NCI-H187 (cell line): Measurements from ENCODE around the gene CCDC93.

ENCODE experiments used
- DNase-seq, 2 experiments: peaks; one replicate each; lab custom pipeline; 2025; lab: John Stamatoyannopoulos, UW

CCDC93 gene, protein sequence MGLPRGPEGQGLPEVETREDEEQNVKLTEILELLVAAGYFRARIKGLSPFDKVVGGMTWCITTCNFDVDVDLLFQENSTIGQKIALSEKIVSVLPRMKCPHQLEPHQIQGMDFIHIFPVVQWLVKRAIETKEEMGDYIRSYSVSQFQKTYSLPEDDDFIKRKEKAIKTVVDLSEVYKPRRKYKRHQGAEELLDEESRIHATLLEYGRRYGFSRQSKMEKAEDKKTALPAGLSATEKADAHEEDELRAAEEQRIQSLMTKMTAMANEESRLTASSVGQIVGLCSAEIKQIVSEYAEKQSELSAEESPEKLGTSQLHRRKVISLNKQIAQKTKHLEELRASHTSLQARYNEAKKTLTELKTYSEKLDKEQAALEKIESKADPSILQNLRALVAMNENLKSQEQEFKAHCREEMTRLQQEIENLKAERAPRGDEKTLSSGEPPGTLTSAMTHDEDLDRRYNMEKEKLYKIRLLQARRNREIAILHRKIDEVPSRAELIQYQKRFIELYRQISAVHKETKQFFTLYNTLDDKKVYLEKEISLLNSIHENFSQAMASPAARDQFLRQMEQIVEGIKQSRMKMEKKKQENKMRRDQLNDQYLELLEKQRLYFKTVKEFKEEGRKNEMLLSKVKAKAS

DNA sequence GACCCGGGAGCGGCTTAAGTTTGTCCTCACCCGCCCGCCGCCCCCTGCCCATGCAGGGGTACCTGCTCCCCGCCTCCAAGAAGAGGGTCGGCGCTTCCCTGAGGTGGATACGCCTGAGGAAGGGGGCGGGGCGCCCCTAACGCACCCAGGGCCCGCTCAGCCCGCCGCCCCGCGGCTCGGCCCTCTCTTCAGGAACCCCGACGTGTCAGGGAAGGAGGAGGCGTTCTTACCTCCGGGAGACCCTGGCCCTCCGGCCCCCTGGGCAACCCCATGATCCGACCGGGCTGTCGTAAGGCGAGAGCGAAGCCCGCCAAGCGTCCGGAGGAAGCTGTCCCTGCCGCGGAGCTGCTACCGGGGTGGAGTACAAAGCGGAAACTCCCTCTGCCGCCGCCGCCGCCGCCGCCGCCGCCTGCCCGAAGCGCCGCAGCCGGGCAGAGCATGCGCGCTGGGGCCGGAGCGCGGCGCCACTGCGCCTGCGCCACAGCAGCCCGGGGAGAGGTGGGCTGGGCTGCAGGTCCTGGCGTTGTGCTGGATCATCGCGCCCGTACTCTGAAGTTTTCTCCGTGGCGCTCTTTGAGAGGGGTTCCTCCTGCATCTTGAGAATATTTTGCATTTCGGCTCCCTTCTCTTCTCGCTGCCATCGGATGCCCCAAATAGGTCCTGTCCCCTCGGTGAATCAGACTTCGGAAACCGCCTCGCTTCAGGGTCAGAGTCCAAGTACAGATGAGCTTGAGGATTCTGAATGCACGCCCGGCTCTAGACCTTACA is at the start of gene CCDC93:
Gene CCDC93, minus strand, starts transcription at position 347 of the 768 bp plus-strand sequence. Its CDS starts 75 bp downstream, at position 272.
- DNase-seq, result peak; percentile 36 to 56

DNA sequence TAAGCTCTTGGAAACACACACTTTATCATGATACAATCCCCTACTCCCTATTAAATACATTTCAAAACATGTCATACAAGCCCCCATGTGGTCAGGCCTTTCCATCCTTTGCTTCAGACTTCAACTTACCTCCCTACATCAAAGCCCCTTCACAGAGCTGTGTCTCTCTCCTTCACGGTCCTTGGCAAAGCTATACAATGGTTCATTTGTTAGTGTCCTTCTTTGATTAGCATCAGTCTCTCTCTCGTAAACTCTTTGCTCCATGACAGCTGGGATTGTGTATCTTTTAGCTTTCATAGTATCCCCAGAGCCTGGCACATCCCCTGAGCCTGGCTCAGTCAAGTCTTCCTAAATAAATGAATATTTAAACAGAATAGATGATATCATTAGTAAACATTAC is 48.8 kb upstream of the CCDC93 start:
- DNase-seq, result no peak

DNA sequence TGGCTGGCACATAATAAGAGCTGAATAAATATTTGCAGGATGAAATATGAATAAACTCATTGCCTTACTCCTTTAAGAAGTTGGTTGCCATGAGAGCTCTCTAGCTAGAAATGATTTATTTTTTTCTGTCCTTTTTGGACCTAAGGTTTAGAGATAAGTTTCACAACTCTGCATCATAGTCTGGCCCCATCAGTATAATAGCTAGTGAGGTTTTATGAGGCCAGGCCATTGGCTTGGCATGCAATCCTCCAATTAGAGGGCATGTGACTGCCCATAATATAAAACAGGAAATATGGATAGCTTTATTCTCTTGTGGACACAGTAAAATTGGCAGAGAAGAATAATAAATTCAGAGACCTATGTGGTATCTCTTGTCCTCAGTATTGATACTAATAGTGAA is 48.2 kb upstream of the CCDC93 start:
- DNase-seq, result no peak

DNA sequence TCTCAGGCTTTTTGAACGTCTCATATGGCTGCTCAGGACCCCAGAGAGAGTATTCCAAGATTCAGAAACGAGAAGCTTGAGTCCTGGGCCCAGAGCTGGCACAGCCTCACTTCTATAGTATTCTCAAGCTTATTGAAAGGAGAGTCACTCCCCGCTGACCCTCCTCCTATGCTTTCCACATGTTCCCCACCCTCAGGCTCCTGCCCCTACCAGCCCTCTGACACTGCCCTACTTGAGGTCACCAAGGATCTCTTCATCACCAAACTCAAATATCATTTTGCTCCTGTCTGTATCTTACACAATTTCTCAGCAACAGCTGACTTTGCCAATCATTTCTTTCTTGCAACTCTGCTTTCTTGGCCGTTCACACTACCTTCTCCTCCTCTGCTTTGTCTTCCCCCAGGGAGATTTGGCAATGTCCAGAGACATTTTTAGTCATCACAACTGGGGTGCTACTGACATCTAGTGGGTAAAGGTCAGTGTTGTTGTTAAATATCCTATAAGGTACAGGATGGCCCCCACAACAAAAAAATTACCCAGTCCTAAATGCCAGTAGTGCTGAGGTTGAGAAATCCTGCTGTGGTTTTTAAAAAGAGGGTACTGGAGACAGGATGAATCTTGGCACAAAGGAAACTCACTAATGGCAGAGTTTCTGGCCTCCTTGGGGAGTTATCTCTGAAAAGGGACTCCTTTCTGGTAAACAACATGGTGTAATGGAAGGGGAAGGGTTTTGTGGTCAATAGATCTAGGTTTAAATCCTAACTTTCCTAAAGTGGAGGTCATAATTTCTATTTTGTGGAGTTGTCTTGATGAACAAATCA is 47.5 kb upstream of the CCDC93 start:
- DNase-seq, result no peak

DNA sequence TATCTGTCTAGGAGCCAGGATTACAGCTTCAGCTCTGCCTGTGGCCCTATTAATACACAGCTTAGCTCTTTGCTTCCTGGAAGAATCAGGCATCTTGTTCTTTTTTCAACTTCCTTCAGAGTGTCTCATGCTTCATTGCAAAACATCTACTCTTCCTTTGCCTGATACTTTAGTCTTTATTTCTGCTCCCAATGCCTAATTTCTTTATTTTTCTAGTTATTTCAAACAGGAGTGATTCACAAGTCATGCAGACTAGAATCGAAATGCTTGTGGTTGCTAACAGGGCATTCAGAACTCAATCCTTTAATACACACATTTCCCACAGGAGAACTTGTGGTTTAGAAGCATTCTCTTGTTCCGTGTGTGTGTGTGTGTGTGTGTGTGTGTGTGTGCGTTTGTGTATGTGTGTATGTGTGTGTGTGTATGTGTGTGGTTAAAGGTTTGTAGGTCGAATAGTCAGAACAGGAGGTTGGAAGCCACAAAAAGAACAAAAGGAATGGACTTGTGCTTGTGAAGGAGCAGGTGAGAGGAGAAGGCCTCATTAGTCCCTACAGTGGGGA is 46.1 kb upstream of the CCDC93 start:
- DNase-seq, result no peak

DNA sequence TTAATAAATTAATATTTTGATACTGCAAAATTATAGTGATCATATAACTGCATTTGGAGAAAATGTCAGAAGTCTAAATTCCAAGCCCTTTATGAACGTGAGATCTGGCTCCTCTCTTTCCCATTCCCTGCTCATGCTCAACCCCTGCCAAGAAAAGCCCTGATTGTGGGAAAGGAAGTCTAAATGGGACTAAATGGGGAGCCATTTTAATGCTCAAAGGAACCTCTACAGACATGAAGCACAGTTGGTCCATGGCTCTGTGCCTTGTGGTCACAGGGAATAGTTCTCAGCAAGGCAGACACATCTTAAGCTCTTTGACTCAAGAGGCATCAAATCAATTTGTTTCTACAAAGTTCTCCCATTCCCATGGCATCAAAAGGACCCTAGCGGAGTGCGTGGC is 45.1 kb upstream of the CCDC93 start:
- DNase-seq, result no peak

DNA sequence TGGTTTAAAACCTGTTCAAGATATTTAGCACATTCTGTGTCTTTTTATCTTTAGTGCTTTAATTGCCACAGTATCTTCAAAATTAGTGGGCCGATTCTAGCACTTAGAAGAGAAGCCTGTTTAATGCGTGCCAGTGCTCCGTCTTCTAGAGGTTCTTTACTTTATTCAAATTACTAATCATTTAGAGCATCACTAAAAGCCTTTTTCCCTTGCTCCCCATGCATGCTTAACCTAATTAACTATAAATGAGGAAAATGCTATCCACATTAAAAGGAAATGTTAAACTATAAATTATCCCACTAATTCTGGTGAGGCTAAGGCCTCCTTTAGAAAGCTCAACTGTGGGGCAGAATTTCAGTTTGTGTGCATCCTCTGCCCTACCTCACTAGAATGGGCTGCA is 42.9 kb upstream of the CCDC93 start:
- DNase-seq, result no peak

DNA sequence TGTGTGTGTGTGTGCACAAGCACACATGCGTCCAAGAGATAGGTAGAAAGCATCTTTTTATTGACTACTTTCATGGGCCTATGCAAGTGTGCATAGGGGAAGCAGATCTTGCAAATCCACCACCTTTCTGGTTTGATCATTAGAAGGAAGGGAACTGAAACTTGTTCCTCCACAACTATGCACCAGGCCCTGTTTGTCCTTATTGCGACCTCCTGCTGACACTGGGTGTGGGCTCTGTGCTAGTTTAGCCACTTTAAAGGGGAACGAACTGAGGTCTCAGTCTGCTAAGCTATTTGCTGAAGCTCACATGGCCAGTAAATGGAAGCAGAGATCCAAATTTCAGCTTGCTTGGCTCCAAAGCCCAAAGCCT is 42.3 kb upstream of the CCDC93 start:
- no peak for DNase-seq

DNA sequence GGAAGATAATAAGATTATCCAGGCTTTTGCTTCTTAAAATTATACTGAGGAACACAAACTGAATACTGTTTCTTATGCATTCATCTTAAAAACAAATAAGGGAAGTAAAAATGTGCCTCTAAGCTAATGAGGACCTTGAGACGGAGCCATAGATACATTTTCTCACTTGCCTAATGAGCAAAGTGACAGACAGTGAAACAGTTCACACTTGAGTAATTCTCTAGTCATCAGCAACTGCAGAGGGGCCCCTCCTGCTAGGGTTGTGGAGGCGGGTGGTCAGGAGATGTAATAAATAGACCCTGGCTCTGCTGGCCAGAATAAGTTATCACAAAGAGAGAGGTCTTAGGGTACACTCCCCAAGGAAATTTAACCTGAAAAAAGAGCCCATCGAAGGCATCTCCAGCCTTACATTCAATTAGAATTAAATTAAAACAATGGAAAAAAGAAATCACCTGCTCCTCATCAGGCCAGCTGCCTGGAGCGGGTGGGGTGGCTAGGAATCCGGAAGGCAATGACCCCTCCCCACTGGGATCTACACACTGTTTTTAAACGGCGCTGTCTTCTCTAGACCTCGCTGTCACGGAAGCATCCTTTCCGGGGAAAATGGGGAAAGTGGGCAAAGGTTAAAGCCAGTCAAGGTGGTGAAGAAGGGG is 41.8 kb upstream of the CCDC93 start:
- no peak for DNase-seq

DNA sequence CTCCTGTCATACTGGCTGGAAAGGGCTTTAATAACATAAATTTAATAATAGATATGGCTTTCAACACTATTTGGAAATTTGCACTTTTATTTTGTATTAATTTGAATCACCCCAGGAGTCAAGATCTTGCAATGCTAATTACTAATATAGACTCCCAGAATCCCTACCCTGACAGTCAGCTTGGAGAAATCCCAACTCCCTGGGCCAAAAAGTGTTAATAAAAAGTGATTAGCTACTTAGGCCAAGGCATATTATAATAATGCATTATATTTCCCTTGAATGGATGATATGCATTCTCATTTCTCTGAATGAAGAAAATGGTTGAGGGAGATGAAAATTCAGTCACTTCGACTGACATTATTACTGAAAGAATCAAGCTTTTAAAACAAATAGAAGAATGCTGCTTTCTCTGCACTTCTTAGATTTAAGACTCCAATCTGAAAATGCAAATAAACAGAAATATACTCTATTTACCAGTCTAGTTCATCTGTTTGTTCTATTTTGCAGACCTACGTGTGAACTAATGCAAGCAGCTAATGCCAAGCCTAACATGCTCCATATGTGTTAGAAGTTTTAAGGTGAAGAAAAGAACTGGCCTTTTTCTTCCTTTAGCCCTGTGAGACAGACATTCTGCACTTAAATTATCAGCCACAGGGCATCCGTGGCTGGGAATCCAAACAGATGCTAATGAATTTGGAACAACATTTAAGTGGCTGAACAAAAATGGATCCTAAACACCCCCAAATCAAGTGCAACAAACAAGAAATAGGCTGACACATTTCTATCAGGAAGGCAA is 40.5 kb upstream of the CCDC93 start:
- DNase-seq, result no peak

DNA sequence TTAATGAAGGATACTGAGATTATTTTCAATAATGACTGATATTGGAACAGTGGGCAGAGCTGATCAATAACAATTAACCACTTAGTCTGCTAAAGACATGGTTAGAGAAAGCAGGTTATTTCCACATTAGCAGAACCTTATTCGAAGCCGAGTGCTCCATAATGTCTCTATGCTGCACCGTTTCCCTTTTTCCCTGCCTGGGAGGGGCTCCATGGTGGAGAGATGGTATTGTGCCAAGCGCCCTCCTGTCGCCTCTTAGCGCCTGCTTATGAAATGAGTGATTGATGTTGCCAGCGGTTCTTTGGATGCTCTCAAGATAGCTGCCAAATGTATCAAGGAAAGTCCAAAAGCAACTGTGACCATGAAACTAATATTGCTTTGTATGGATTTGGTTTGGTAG is 39.8 kb upstream of the CCDC93 start:
- DNase-seq, result no peak

DNA sequence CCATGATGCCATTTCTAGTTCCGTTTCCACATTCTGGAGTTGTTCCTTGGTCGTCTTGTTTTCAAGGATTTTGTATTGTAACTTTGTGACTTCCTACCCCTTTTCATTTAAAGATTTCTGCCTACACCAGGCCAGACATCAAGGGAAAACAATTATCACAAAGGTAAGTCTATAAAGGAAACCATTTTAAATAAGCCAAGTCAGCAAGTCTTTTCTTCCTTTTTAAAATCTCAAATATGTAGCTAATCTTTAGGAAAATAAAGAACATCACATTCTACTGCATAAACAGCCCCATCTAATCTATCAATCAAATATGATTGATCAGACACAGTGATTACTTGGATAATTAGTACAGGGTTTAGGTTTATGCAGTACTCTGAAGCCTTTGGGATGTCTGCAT is 38.6 kb upstream of the CCDC93 start:
- no peak for DNase-seq

DNA sequence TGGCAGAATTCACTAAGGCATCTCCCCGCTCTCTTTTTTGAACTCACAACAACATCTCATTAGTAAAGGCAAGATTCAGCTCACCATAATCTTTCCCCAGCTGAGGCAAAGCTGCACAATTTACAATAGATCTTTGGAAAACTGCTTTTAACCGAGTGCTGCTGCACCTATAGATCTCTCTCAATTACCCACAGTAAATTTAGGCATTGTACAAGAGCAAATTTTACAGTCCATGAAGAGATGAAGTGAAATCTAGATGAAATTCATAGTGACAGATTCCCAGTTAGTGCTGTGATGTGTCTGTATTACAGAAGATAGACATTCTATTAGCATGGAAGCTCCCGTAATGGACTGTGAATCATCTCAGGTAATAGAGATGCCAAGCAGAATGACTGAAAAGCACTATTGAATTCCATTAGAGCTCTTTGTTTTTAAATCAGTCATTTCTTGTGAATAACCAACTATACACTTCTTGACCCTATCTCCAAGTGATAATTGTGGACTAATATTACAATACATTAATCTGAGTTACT is 38.0 kb upstream of the CCDC93 start:
- no peak for DNase-seq

DNA sequence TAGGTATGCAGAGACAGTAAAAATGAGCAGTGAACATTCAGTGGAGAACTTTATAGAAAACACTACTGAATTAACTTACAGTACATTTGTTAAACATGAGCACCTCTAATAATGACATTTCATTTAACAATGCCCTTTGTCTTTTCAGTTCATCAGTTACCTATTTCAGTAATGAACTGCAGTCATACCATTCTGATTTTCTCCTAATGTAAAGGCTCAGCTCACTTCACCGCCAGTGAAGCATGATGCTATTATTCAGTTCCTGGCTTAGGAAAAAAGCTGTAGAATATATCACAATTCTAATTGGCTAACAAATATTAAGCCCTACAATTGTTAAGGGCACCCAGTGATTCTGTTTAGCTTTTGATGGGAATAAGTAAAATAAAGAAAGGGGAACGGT is 37.1 kb upstream of the CCDC93 start:
- no peak for DNase-seq

DNA sequence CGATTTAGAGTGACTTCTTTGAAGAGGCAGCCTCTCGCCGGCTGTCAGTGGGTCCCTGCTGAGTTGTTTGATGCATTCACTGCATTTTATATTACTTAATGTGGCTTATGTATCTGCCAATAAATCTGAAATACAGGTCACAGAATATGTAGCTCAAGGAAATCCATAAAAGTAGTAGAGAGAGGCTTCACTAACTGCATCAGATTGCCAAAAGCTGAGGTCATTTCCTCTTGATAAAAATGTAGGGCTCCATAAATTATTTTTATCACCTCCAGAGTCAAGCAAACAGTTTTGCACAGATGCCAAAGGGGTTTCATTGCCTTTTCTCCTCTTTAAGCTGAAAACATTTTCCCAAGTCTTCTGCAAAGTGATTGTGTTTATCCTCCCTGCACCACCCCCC is 36.5 kb upstream of the CCDC93 start:
- no peak for DNase-seq

DNA sequence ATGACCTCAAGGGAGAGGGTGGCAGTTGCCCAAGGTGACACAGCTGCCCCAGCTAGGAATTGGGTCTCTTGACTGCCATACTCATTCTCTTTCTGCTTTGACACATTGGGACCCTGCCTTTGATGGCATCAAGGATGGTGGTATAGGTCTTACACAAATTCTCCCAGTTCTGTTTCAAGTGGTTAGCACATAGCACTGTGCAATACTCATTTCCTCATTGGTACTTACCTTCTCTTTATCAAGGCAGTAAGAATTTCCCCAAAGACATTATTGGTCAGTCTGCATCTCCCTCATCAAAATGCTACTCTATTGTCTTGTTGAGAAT is 35.9 kb upstream of the CCDC93 start:
- DNase-seq, result no peak

DNA sequence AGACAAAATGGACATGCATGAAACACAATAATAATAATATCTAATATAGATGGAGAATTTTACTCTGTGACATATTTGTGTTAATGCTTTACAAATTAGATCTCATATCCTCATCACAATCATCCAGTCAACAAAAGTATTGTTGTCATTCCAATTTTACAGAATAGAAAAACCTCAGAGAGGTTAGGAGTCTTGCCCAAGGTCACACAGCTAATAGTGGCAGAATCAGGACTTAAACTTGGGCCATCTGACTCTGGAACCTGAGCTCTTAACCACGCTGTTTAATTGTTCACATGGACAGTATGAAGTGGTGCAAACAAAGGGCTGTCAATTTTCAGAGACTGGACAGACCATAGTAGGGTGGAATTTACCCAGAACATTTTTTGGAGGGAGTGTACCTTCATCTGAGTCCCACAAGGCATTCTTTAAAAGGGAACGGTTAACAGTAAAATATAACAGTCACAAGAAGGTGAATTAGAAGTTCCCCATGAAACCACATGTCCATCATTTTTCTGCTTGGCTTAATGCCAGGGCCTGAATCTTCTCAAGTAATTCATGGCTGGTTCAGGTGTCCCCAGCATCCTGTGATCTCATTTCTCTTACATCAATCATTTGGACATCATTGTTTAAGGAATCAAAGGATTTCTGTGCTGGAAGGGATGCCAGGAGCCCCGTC is 35.4 kb upstream of the CCDC93 start:
- no peak for DNase-seq

DNA sequence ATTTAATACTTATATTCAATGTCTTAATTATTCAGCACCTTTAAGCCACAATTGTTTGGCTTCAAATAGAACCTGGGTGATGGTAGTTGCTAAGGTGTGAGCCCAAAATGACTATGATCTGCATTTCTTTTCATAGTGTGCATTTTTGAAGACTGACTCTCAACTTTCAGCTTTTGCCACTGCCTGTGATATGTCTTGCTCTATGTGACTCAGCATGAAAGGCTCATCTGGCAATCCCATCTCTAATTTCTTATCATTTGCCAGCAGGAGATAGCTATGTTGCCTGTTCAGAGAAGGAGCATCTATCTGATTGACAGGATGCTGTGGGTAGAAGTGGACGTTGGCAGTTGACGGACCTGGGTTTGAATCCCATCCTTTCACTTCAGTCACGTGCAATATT is 34.5 kb upstream of the CCDC93 start:
- no peak for DNase-seq

DNA sequence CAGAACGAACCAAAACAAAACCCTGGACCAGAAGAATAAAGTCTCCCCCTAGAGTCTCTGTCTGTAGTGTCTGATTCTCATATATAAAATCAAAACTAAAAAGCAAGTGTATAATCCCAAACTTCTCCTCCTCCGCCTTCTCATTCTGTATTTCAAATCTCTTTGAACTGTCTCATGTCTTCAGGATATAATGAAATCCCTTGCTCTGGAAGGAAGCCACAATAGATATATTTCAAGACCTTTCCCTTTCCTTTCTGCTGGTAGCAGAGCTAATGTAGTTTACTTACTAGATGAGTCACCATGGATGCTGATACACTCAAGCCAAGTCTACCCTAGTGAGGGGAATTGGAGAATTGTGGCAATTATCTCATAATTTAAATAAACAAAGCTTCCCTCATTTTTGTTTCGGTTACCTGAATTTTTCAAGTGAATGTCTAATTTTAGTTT is 33.5 kb upstream of the CCDC93 start:
- DNase-seq, result no peak
